Prostate gland (tissue), 2 donors: ENCODE results near the gene PPP1R36. TPM values are rescaled to one million over a fixed set of nuclear protein-coding genes. Genes with fewer than 3 reads are reported as not detected.

ENCODE experiments used
- DNase-seq: peaks from one replicate; pipeline ENCODE4 v3.0.0-alpha.2; 2019; ENCODE audit warnings: low spot score
- H3K27ac ChIP-seq, 2 donors: fragments of 200-600 bp; sonication (generic); 2 replicates each; pipeline ENCODE4 v1.5.1; 2017 to 2019
- H3K27me3 ChIP-seq: fragments of 200-600 bp; sonication (generic); replicated peaks from 2 replicates; pipeline ENCODE4 v1.5.1; 2019; ENCODE audit not compliant: insufficient read depth
- H3K36me3 ChIP-seq, 2 donors: fragments of 200-600 bp; sonication (generic); 1 replicate in 1 of 2; 2 replicates in 1 of 2; pipeline versions ENCODE4 v1.5.1 to v1.8.1; 2017 to 2019
- H3K4me1 ChIP-seq: fragments of 200-600 bp; sonication (generic); replicated peaks from 2 replicates; pipeline ENCODE4 v1.5.1; 2019
- H3K4me3 ChIP-seq, 2 donors: fragments of 200-600 bp; sonication (generic); 2 replicates each; pipeline ENCODE4 v1.5.1; 2017 to 2019
- H3K9me3 ChIP-seq: fragments of 200-600 bp; sonication (generic); 2 replicates; pipeline ENCODE4 v1.5.1; 2017
- CTCF ChIP-seq, 4 experiments: fragments of 200-600 bp in 2 of 4; fragments of 450-650 bp in 2 of 4; sonication (generic) in 2 of 4; IDR thresholded peaks; 1 replicate in 3 of 4; 2 replicates in 1 of 4; pipeline ENCODE4 v1.5.1; 2016 to 2019; ENCODE audit warnings: antibody characterized with exemption in 4 of 4, mild to moderate bottlenecking in 2 of 4, moderate library complexity in 2 of 4
- POLR2A ChIP-seq: fragments of 450-650 bp; IDR thresholded peaks from one replicate; pipeline ENCODE4 v1.6.1; 2016; ENCODE audit warnings: antibody characterized with exemption, mild to moderate bottlenecking
- POLR2AphosphoS5 ChIP-seq: sonication (generic); formaldehyde crosslinking; IDR thresholded peaks from one replicate; pipeline ENCODE4 v1.6.1; 2017; ENCODE audit warnings: antibody characterized with exemption
- WGBS: methylation state at CpG from one replicate; pipeline ENCODE4 v1.1.5; 2018; 5-methylcytosine and 5-hydroxymethylcytosine counted together
- intact Hi-C: fragments of 100-400 bp; cut with DNase I; formaldehyde crosslinking; loops from one replicate; pipeline ENCODE4 v1.14.2; 2022
- total RNA-seq, 2 donors: library from RNA; depleted of rRNA; stranded (reverse); fragments of >200 nt; gene quantifications; one replicate each; pipeline ENCODE4 v1.1.0, GENCODE V29; 2016

The PPP1R36 gene
- total RNA-seq, 2 donors from 2014 or later = 2.0 to 8.6 TPM

DNA sequence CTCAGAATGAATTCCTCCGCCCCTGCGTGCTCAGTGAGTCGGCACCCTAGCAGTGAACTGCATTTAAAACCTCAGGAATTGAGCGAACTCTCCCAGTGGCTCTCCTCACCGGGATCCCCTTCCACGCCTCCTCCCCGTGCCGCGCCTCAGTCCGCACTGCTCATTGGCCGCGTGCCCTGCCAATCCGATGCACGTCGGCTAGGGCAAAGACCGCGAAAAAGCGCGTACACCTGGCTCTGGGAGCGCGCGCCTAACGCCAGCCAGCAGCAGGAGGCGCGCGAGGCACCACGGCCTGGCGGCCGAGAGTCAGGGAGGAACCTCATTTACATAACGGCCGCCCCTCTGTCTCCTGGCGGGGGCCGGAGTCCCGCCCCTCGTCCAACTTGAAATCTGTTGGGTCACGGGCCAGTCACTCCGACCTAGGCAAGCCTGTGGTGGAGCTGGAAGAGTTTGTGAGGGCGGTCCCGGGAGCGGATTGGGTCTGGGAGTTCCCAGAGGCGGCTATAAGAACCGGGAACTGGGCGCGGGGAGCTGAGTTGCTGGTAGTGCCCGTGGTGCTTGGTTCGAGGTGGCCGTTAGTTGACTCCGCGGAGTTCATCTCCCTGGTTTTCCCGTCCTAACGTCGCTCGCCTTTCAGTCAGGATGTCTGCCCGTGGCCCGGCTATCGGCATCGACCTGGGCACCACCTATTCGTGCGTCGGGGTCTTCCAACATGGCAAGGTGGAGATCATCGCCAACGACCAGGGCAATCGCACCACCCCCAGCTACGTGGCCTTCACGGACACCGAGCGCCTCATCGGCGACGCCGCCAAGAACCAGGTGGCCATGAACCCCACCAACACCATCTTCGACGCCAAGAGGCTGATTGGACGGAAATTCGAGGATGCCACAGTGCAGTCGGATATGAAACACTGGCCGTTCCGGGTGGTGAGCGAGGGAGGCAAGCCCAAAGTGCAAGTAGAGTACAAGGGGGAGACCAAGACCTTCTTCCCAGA, 9.3 kb upstream of the PPP1R36 start, which contains the start of gene HSPA2:
Gene HSPA2, plus strand, starts transcription at position 534 of the 995 bp plus-strand sequence. Its CDS starts 109 bp downstream, at position 643.
- Histone ChIP-seq H3K36me3 (no peaks in the 10 kb centered on the region), H3K27me3 (no peaks in the 10 kb centered on the region), H3K4me1 (no peaks in the 10 kb centered on the region), H3K9me3 (no peaks in the 10 kb centered on the region), H3K27ac (peak within 1 kb of the TSS; percentile 85 to 91), H3K4me3 (peak within 1 kb of the TSS; percentile 47 to 55)
- DNase-seq = peak; percentile 99
- intact Hi-C loops = loop anchor here (1.0 kb wide), 1 partner anchor 96 kb away; no protein-coding TSS in a partner anchor
- 8% methylated on average over 65 of the region's 79 CpGs for WGBS
- peak; percentile 84 for TF ChIP-seq POLR2A
- peak; percentile 96 for TF ChIP-seq POLR2AphosphoS5
- peak; percentile 75 to 98 (median 88) for TF ChIP-seq CTCF (IDR thresholded peaks at IDR 0.05)

DNA sequence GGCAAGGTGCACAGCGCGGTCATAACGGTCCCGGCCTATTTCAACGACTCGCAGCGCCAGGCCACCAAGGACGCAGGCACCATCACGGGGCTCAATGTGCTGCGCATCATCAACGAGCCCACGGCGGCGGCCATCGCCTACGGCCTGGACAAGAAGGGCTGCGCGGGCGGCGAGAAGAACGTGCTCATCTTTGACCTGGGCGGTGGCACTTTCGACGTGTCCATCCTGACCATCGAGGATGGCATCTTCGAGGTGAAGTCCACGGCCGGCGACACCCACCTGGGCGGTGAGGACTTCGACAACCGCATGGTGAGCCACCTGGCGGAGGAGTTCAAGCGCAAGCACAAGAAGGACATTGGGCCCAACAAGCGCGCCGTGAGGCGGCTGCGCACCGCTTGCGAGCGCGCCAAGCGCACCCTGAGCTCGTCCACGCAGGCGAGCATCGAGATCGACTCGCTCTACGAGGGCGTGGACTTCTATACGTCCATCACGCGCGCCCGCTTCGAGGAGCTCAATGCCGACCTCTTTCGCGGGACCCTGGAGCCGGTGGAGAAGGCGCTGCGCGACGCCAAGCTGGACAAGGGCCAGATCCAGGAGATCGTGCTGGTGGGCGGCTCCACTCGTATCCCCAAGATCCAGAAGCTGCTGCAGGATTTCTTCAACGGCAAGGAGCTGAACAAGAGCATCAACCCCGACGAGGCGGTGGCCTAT, 8.3 kb upstream of the PPP1R36 start:
- Histone ChIP-seq H3K4me3 (peak overlapping the region in 1 of 2 donors; percentile 55), H3K9me3 (no peaks in the 10 kb centered on the region), H3K4me1 (no peaks in the 10 kb centered on the region), H3K27ac (no peak overlapping the region), H3K36me3 (no peaks in the 10 kb centered on the region), H3K27me3 (no peaks in the 10 kb centered on the region)
- no peak for DNase-seq
- TF ChIP-seq CTCF (IDR thresholded peaks at IDR 0.05) (no peak), POLR2A (no peak), POLR2AphosphoS5 (no peak)
- WGBS = 13% methylated on average over 52 of the region's 73 CpGs
- intact Hi-C loops = no loop called here

- Histone ChIP-seq H3K4me1 (no peaks in the 10 kb centered on the region), H3K36me3 (no peaks in the 10 kb centered on the region), H3K9me3 (no peaks in the 10 kb centered on the region), H3K27me3 (no peaks in the 10 kb centered on the region), H3K27ac (no peak overlapping the region), H3K4me3 (peak overlapping the region in 1 of 2 donors; percentile 55)
- TF ChIP-seq POLR2A (no peak), CTCF (IDR thresholded peaks at IDR 0.05) (no peak), POLR2AphosphoS5 (no peak)
- 17% methylated on average over 58 of the region's 61 CpGs for WGBS
- DNase-seq = no peak
- intact Hi-C loops = no loop called here
Observed at GRCh38 chr14:64541972-64542835, 7.6 kb upstream of the PPP1R36 start.

DNA sequence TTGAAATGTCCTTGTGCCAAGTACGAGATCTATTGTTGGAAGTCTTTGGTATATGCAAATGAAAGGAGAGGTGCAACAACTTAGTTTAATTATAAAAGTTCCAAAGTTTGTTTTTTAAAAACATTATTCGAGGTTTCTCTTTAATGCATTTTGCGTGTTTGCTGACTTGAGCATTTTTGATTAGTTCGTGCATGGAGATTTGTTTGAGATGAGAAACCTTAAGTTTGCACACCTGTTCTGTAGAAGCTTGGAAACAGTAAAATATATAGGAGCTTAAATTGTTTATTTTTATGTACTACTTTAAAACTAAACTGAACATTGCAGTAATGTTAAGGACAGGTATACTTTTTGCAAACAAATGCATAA, 6.9 kb upstream of the PPP1R36 start:
- Histone ChIP-seq H3K4me1 (no peaks in the 10 kb centered on the region), H3K27ac (no peak overlapping the region), H3K4me3 (peak overlapping the region in 1 of 2 donors; percentile 55), H3K9me3 (no peaks in the 10 kb centered on the region), H3K36me3 (no peaks in the 10 kb centered on the region), H3K27me3 (no peaks in the 10 kb centered on the region)
- DNase-seq = no peak
- intact Hi-C loops = no loop called here
- TF ChIP-seq POLR2AphosphoS5 (no peak), CTCF (IDR thresholded peaks at IDR 0.05) (no peak), POLR2A (no peak)
- 58% methylated on average over 4 of the region's 4 CpGs for WGBS
